GM19467 (cell line): Measurements from ENCODE around the gene PRRT2.

Experiments
- ATAC-seq: cut with Tn5 transposase; IDR thresholded peaks from one replicate; pipeline ENCODE4 v1.9.1; 2021; ENCODE audit warnings: mild to moderate bottlenecking, moderate library complexity; ENCODE audit not compliant: unreplicated experiment

PRRT2 gene

GRCh38 chr16:29860218-29860617 lies 48.2 kb downstream of the PRRT2 start:
- ATAC-seq, result no peak

- ATAC-seq, result no peak
These were observed 50.4 kb downstream of the PRRT2 start for GRCh38 chr16:29862383-29862883.

GRCh38 chr16:29862884-29863668 lies 51.1 kb downstream of the PRRT2 start, which contains the start of gene CDIPT:
CDIPT (minus strand) TSS chr16:29863226; CDS start chr16:29862857, 369 bp downstream.
- peak; percentile 90 for ATAC-seq

- no peak for ATAC-seq
These were observed 51.6 kb downstream of the PRRT2 start for GRCh38 chr16:29863669-29863984.

GRCh38 chr16:29864205-29864604 lies 52.2 kb downstream of the PRRT2 start:
- ATAC-seq, result no peak
